Stimulated activated CD8-positive, alpha-beta memory T cell treated with anti-CD3 and anti-CD28 coated beads, Interleukin-15, amount 100 ng/mL, for 4 hours (primary cell): ENCODE data around the gene TMC8.
"Not testable (repeated sequence)": the region's sequence is repeated elsewhere in the genome, so short reads cannot be mapped to it uniquely, and the experiment has no call there.

Source experiments
- DNase-seq, 2 donors: peaks; one replicate each; pipeline ENCODE4 v3.0.0-alpha.2; 2020; ENCODE audit warnings: low read depth in 2 of 2

Gene TMC8

DNA sequence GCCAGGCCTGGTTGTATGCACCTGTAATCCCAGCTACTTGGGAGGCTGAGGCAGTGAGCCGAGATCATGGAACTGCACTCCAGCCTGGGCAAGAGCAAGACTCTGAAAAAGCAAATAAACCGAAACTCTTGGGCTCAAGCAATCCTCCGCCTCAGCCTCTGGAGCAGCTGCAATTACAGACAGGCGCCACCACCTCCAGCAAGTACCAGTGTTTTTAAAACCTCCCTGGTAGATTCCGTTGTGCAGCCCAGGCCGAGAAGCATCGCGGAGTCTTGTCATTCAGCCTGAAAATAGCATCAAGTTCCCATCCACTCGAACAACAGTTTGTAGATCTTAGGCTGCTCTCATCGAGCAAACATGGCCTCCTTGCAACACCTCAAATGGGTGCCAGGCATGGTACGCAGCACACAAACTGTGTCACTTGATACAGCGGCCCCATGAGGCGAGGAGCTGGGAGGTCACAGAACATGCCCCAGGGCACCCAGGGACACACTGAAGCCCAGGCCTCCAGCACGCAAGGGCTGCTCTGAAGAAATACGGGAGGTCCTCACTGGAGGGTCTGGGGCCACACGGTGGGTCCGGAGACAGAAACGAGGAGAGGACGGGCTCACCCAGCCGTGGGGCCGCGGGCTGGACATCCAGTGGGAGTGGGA, 20.1 kb upstream of the TMC8 start:
- DNase-seq = no peak

DNA sequence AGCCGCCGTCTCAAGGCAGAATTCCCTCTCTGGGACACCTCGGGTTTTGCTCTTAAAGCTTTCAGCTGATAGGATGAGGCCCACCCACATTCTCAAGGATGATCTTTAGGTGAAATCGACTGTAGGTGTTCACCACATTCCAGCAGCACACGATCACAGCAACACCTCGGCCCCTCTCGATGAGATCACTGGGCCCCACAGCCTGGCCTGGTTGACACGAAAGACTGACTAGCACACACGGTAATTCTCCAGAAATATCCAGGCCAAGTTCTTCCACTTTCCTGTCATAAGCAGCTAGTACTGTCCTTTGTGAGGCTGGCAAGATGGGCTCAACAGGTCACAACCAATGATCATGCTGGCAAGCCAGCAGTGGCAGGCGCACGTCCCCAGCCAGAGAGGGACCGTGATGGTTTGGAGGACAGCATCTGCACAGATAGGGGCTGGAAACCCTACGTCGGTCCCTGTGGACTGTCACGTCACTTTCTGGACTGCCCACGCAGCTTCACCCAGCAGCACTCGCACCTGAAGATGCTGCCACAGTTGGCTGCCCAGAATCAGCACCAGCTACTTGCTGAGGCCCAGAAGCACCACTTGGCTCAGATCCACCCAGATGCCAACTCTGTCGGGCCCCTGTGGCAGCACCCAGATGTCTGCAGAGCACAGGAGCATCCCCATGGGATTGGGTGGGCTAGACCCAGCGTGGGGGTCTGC, 19.4 kb upstream of the TMC8 start:
- no peak for DNase-seq

DNA sequence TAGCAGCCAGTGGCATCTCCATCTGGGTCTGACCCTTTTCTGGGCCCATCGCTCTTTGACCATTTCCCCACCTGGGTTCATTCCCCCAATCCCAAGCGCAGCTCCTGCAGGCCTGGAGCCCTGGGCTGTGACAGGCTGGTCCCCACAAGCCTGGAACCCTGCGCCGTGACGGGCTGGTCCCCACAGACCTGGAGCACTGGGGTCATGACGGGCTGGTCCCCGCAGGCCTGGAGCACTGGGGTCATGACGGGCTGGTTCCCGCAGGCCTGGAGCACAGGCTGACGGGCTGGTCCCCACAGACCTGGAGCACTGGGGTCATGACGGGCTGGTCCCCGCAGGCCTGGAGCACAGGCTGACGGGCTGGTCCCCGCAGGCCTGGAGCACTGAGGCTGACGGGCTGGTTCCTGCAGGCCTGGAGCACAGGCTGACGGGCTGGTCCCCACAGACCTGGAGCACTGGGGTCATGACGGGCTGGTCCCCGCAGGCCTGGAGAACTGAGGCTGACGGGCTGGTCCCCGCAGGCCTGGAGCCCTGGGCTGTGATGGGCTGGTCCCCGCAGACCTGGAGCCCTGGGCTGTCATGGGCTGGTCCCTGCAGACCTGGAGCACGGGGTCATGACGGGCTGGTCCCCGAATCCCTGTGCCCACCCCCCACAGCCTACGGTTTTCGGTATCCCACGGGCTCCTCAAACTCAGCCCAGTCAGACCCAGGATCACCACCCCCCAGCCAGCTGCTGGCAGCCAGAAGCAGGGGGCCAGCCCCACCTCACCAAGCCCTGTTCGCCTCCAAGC, 18.6 kb upstream of the TMC8 start:
- no peak for DNase-seq

DNA sequence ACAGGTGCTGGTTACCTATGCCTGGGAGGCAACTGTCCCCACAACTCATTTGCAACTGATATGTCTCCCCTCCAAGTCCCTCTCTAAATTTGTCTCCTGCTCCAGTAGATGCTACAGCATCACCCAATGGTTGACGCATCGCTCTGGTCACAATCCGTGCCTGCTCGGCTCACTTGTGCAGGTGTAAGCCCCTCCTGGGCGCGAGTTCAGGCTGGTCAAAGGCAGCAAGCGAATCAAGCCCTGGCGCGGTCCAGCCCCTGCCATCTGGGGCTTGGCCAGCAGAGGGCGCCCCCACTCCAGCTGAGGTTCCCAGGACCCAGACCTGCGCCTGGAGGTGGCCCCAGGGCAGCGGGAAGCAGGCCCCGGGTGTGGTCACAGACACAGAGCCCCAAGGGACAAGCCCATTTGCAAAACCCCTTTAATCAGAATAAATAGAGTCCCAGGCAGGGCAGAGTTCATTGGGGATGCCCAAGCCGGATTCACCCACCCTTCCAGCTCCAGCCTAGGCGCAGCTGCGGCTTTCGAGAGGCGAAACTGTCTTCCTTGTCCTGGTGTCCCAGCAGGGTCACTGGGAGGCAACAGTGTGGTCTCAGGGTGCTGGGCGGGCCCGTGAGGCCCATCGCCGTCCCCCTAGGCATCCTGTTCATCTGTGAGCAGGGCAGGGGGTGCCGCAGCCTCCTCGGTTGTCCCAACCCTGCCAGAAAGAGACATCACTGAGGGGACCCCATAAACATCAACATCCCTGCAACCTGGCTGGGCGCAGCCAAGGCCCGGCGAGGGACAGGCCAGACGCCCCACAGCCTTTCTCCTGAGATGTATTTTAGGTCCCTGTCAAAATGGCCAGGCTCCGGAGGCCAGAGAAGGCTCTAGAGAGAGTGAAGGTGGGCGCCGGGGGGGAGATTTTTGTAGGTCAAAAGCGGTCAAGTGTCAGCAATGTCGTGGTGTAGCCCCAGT, 17.8 kb upstream of the TMC8 start:
- DNase-seq = no peak

DNA sequence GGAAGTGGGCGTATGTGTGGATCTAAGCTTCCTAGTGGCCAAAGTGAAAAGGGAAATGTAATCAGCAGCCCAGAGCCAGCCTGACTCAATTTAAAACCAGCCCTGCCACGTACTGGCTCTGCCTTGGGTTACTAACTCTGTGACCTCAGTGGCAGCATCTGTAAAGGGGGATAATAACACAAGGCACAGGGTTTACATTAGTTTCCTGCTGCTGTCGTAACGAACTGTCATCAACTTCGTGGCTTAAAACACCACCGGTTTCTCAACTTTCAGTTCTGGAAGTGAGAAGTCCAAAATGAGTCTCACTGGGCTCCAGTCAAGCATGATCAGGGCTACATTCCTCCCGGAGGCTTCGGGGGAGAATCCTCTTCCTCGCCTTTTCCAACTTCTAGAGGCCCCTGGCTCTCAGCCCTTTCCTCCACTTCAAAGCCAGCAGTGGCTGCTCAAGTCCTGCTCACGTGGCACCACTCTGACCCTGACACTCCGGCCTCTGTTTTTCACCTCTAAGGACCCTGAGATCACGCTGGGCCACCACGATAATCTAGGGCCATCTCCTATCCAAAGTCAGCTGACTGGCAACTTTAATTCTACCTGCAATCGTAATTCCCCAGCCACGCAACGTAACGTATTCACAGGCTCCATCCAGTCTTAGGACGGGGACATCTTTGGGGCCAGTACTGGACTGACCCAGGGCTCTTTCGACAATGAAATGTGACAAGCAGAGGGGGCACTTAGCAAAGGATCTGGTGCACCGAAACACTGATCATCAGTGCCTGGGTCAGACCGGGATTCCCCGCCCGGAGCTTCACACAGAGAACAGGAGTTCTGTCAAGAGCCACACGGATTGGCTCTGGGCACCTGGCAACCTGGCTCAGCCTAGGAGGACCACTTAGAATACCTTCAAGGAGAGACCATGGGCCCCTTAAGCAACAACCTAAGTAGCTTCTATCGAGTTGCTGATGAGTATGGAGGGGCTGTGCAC, 16.5 kb upstream of the TMC8 start:
- no peak for DNase-seq

DNA sequence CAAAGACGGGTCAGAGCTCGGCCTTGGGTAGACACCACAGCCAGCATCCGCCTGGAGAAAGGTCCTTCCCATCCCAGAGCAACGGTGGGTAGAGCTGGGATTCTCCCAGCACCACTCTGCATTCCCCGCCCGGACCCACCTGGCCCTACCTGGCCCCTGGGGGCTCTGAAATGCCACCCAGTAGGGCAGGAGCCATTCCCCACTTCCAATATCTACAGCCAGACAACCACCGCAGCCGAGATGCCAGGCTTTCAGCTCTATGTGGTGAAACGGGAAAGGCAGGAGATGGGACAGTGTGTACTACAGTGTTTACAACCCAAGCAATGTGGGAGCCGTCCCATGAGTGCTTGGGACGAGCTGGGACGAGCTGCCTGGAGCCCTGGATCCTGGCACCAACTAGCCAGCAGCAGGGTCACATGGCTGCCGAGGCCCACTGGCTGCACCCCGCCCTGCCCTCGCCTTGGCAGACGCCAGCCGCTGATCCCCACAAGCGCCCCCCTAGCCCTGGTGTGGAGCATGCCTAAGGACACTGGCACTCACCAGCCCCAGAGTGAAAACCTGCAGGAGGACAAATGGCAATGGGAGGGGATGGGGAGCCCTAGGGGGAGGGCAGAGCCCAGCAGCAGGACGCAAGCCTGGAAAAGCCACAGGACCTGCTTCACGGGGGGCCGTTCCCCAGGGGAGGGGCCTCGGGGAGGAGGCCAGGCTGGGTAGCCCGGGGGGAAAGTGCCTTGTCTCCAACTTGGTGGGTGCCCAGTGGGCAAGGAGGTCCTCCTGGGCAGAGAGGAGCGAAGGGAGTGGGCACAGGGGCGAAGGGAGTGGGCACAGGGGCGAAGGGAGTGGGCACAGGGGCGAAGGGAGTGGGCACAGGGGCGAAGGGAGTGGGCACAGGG, 15.5 kb upstream of the TMC8 start:
- DNase-seq = no peak

DNA sequence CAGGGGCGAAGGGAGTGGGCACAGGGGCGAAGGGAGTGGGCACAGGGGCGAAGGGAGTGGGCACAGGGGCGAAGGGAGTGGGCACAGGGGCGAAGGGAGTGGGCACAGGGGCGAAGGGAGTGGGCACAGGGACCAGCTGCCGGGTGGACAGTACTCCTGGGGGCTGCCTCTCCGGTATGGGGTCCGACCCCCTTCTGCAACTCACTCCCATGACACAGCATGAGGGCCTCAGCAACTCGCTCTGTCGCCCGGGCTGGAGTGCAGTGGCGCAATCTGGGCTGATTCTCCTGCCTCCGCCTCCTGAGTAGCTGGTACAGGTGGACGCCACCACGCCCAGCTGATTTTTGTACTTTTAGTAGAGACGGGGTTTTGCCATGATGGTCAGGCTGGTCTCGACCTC, 14.8 kb upstream of the TMC8 start:
- not testable (repeated sequence) for DNase-seq

DNA sequence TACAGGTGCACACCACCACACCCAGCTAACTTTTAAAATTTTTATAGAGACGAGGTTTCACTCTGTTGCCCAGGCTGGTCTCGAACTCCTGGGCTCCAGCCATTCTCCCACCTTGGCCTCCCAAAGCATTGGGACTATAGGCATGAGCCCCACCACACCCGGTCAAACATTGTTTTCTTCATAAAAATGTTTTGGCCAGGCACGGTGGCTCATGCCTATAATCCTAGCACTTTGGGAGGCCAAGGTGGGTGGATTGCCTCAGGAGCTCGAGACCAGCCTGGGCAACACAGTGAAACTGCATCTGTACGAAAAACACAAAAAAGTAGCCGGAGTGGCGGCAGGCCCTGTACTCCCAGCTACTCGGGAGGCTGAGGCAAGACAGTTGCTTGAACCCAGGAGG, 14.2 kb upstream of the TMC8 start:
- DNase-seq = no peak

DNA sequence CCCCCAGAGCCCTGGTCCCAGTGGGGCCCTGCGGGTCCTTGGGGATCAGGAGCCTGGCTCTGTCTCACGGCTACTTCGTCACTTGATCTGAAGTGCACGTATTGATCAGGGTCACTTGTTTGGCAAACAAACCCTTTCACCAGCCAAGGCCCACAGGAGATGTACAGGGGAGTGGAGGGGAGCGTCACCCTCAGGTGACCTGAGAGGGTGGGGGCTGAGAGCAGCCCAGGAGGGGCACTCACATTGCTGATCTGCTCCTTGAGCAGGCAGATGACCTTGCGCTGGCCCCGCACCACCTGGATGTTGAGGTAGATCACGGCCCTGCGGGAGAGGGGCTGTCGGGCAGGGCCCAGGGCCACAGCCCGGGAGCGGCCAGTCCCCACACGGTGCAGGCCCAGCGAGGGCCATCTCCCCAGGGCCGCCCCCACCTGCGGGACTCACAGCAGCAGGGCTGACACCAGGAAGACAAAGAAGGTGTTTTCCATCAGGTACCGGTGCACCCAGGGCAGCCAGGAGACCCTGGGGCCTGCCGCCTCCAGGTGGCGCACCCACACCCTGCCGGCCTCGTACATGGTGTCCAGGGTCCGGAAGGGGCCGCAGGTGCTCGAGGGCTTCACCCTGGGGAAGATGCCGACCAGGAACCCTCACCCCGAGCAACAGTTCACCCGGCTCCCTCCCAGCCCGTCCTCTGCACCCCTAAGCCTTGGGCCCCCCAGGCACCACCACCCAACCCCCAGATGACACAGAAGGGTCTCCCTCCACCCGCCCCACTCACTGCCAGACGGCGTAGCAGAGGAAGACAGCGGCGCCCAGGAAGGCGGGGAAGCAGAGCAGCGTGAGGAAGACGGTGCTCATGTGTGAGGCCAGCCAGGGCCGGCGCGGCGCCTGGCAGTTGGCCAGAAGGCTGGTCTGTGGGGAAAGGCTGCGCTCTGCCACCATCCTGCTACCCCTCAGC, 13.3 kb upstream of the TMC8 start:
- DNase-seq = no peak

DNA sequence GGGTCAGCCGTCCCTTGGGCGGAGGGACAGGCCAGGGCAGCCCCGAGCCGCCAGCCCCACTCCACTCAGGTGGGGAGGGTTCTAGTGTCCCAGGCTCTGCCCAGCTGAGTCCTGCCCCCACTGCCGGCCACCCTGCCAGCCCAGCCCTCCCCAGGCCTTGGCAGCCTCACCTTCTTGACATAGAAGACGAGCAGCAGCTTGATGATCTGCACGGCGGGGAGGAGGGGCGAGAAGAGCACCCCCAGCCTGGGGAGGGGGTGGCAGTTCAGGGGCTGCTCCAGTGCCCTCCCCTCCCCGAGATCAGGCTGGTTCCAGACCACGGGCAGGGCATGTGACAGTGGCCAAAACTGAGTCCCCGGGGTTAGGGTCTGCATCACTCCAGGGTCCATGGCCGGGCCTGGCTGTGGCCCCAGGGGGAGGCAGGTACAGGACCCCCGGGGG, 11.8 kb upstream of the TMC8 start:
- DNase-seq = no peak

DNA sequence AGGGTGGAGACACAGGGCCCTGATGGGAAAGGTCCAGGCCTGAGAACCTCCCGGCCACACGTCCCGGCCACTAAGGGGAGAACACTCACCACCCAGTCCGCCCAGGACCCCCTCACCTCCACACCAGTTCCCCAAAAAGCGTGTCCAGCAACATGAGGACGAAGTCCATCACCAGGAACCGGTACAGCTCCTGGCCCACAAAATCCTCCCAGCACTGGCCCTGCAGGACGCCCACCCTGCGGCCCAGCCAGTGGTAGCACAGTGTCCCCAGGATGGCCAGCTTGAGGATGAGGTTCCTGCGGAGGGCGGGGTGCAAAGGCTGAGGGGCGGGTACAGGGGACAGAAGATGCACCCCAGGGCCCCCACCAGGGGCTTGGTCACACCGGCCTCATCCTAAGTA, 10.0 kb upstream of the TMC8 start:
- DNase-seq = no peak

DNA sequence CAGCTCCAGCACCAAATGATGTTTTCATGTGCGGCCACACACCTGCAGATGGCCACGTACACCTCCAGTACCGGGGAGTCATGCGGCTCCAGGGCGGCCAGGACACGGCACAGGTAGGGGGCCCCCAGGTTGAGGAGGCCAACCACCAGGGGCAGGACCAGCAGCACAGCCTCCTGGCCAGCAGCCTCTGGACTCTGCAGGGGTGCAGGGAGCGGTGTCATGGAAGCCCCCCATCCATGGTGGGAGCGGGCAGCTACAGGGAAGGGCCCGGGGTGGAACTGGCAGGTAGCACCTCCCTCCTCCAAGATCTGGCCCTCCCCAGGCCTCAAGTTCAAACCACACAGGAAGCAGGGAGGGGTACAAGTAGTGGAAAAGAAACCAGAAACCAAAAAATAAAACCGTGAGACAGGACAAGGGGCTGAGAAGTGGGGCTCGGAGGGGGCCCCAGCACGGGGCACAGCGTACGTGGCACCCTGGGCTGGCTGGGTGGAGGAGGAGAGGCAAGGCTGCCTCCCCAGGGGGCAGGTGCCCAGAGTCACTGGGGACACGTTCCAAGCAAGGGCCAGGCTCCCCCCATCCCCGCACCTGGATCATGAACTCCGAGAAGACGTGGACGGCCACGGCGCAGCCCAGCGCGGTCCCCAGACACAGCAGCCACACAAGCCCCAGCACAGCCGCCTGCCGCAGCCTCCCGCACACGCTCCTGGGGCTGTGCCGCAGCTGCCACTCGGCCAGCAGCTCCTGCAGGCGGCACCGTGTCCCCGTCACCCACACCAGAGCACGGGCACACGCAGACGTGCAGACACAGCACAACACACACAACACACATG, 9.4 kb upstream of the TMC8 start:
- no peak for DNase-seq

DNA sequence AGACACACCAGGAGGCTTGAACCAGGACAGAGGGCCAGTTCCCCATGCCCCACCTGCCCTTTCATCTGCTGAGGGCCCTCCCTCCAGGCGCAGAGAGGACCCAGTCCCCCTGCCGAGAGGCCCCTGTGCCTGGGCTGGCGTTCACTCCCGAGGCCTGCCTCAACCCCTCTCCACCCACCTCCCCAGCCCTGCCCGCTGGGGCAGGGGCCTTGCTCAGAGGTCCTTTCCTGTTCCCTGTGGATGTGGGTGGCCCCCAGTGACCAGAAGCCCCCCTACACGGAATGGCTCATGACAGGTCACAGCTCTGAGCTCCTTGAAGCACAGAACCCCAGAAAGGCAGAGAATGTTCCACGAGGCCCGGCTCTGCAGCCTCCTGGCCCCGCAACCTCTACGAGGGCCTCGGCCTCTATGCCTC, 8.8 kb upstream of the TMC8 start:
- no peak for DNase-seq

DNA sequence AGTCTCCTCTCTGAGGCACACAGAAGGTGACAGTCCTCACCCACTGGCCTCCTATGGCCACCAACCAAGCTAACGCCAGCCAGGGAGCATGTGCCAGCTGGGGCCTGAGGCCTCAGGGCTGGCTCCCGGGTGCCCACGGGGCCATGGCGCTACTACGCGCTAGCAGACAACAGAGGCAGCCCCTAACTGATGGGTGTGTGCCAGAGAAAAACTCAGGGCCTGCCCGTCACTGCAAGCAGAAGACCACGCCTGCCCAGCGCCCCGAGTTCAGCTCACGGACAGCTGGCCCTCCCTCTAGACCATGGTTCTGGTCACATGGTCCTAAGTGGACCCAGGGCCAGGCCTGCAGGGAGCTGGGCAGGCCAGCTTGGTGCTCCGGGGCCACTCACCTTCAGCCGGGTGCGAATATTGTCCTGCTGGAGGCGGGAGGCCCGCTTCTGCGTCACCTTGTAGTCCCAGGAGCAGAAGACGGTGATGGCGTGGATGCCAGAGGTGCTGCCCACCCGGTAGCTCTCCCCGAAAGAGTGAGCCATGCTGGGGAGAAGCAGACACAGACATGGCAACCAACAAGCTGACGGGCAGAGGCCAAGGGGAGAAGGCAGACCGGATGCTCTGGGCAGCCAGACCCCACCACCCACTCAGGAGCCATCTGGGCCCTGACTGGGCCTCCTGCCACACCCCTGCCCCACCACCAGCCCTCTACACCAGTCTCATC, 8.2 kb upstream of the TMC8 start:
- no peak for DNase-seq

DNA sequence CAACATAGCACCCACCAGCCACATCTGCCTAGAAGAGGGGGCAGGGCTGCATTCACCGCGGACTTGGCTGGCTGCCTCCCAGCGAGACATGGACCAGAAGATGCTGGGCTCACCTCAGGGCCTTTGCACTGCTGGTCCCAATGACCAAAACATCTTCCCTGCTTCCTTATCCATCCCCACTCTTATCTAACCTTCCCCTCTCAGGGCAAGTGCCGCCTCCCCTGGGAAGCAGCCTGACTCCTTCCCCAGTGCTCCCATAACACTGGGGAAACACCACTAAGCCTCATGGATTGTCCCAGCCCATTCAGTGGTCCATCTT, 7.7 kb upstream of the TMC8 start:
- DNase-seq = no peak

DNA sequence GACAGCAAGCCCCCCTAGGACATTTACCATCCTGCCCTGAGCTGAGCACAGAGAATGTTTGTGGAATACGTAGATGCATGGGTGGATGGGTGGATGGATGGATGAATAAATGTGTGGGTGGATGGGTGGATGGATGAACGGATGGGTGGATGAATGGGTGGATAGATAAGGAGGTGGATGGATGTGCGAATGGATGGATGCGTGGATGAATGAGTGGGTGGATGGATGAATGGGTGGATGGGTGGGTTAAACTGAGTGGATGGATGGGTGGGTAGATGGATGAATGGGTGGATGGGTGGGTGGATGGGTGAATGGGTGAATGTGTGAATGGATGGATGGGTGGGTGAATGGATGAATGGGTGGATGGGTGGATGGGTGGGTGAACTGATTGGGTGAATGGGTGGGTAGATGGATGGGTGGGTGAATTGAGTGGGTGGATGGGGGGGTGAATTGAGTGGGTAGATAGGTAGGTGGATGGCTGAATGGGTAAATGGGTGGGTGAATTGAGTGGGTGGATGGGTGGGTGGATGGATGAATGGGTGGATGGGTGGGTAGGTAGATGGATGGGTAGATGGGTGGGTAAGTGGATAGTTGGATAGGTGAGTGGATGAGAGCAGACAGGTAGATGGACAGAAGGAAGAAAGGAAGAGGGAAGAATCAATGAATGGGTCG, 7.2 kb upstream of the TMC8 start:
- no peak for DNase-seq
